ENCODE measurements around the gene DLGAP3.
A peak's percentile ranks its signal among the peaks of the same experiment; 100 is the strongest.

The DLGAP3 gene

GRCh38 chr1:34868230-34869049 lies 61.0 kb downstream of the DLGAP3 start:
- DNase-seq, result no peak

GRCh38 chr1:34867415-34867814 lies 62.0 kb downstream of the DLGAP3 start:
- DNase-seq, result peak in 1 of 56 donors; percentile 6

GRCh38 chr1:34866762-34867109 lies 62.7 kb downstream of the DLGAP3 start:
- no peak for DNase-seq

GRCh38 chr1:34865981-34866761 lies 63.3 kb downstream of the DLGAP3 start:
- DNase-seq, result peak in 48 of 56 donors; percentile 16 to 85 (median 61)

- DNase-seq, result no peak
These were observed 63.9 kb downstream of the DLGAP3 start for GRCh38 chr1:34865573-34865972.

GRCh38 chr1:34864759-34865158 lies 64.7 kb downstream of the DLGAP3 start:
- no peak for DNase-seq

- DNase-seq, result no peak
These were observed 65.9 kb downstream of the DLGAP3 start for GRCh38 chr1:34863501-34863900.

- peak in 55 of 56 donors; percentile 65 to 96 (median 87) for DNase-seq
These were observed 69.8 kb downstream of the DLGAP3 start, which contains the start of gene SMIM12 for GRCh38 chr1:34859446-34860200. SMIM12 (minus strand) TSS chr1:34859749; CDS start chr1:34855977, 3,772 bp downstream.

GRCh38 chr1:34858901-34859445 lies 70.5 kb downstream of the DLGAP3 start:
- peak in 20 of 56 donors; percentile 16 to 70 (median 43) for DNase-seq

- DNase-seq, result no peak
These were observed 72.8 kb downstream of the DLGAP3 start for GRCh38 chr1:34856697-34857096.

- DNase-seq, result peak in 55 of 56 donors; percentile 14 to 93 (median 81)
These were observed 76.7 kb downstream of the DLGAP3 start for GRCh38 chr1:34852677-34853217.

GRCh38 chr1:34851431-34852105 lies 77.9 kb downstream of the DLGAP3 start:
- DNase-seq, result peak in 13 of 56 donors; percentile 3 to 60 (median 13)

- DNase-seq, result no peak
These were observed 79.1 kb downstream of the DLGAP3 start for GRCh38 chr1:34850382-34850781.

GRCh38 chr1:34847094-34847493 lies 82.4 kb downstream of the DLGAP3 start:
- DNase-seq, result no peak

GRCh38 chr1:34846265-34846664 lies 83.2 kb downstream of the DLGAP3 start:
- no peak for DNase-seq

- DNase-seq, result no peak
These were observed 84.1 kb downstream of the DLGAP3 start for GRCh38 chr1:34845131-34845901.

- DNase-seq, result peak in 15 of 56 donors; percentile 8 to 60 (median 20)
These were observed 85.2 kb downstream of the DLGAP3 start for GRCh38 chr1:34844252-34844634.

- no peak for DNase-seq
These were observed 85.8 kb downstream of the DLGAP3 start for GRCh38 chr1:34843392-34844251.

Data from nucleus accumbens (tissue), 56 donors.